ENCODE data around the gene CRACR2B.

CRACR2B gene

DNA sequence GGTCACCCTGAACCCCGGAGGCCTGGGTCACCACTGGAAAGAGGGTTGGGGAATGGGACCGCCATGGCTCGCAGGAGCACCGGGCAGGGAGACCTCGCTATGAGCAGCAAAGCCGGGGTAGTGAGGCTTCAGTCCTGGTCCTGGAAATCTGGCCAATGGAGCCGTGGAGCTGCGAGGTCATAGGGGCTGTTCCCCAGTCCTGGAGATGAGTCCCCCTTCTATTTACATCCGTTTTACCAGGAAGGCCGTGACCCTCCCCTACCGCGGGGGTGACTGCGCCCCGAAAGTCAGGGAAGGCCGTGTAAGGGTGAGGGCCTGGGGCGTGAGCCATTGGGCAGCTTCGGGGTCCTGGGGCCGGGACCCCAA, 23.1 kb upstream of the CRACR2B start:
- no peaks in the 10 kb centered on the region for H3K27me3 ChIP-seq (ENCODE audit: control insufficient read depth, insufficient read depth, low read length)
- no peaks in the 10 kb centered on the region for H3K9me3 ChIP-seq (ENCODE audit: control insufficient read depth, low read length)
- H3K4me1 ChIP-seq: no peaks in the 10 kb centered on the region
- H3K4me2 ChIP-seq (ENCODE audit: low read length): peak overlapping the region; percentile 65
- H3K79me2 ChIP-seq: no peaks in the 10 kb centered on the region
- no peak overlapping the region for H3K9ac ChIP-seq
- H3K36me3 ChIP-seq (ENCODE audit: control insufficient read depth, insufficient read depth, low read length): no peaks in the 10 kb centered on the region
- TF ChIP-seq, protein P1, sequence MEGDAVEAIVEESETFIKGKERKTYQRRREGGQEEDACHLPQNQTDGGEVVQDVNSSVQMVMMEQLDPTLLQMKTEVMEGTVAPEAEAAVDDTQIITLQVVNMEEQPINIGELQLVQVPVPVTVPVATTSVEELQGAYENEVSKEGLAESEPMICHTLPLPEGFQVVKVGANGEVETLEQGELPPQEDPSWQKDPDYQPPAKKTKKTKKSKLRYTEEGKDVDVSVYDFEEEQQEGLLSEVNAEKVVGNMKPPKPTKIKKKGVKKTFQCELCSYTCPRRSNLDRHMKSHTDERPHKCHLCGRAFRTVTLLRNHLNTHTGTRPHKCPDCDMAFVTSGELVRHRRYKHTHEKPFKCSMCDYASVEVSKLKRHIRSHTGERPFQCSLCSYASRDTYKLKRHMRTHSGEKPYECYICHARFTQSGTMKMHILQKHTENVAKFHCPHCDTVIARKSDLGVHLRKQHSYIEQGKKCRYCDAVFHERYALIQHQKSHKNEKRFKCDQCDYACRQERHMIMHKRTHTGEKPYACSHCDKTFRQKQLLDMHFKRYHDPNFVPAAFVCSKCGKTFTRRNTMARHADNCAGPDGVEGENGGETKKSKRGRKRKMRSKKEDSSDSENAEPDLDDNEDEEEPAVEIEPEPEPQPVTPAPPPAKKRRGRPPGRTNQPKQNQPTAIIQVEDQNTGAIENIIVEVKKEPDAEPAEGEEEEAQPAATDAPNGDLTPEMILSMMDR (IDR thresholded peaks at IDR 0.05): no peak
- H3K27ac ChIP-seq: no peak overlapping the region
- H3K4me3 ChIP-seq (ENCODE audit: low read depth, low read length): peak overlapping the region; percentile 31
- no peak overlapping the region for H2AFZ ChIP-seq

DNA sequence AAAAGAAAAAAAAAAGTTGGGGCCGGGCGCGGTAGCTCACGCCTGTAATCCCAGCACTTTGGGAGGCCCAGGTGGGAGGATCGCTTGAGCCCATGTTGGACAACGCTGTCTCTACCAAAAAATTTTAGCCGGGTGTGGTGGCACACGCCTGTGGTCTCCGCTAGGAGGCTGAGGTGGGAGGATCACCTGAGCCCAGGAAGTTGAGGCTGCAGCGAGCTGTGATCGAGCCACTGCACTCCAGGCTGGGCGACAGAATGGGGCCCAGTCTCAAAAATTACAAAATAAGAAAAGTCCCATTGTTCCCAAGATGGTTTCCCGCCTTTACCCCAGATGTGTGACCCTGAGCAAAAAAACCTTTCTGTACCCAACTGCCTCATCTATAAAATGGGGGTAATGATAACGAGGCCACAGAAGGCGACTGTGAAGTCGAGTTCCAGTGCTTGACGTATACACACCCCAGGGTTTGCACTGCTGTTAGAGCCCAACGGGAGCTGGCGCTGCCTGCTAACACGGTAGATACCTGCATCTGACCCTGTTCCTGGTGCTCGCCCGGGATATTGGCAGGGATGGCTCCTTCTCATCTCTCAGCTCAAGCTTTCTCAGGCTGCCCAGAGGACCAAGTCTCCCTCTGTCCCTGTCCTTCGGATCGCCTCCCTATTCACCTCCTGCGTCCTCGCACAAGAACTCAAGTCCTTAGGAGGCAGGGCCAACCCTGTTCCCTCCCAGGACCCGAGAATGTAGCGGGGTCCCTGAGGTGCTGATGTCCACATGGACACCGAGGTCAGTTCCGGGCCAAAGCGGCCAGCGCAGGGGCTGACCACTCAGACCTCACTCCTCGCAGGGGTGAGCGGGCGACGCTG, 19.1 kb upstream of the CRACR2B start:
- H3K36me3 ChIP-seq (ENCODE audit: control insufficient read depth, insufficient read depth, low read length): no peaks in the 10 kb centered on the region
- H2AFZ ChIP-seq: peak overlapping the region; percentile 96
- H3K4me1 ChIP-seq: peaks cover 4% of the 10 kb centered on the region
- H3K27me3 ChIP-seq (ENCODE audit: control insufficient read depth, insufficient read depth, low read length): no peaks in the 10 kb centered on the region
- peak overlapping the region; percentile 99 for H3K27ac ChIP-seq
- H3K4me3 ChIP-seq (ENCODE audit: low read depth, low read length): peak overlapping the region; percentile 88
- peak overlapping the region; percentile 87 for H3K9ac ChIP-seq
- H3K4me2 ChIP-seq (ENCODE audit: low read length): peak overlapping the region; percentile 92
- peaks cover 3% of the 10 kb centered on the region for H3K79me2 ChIP-seq
- no peaks in the 10 kb centered on the region for H3K9me3 ChIP-seq (ENCODE audit: control insufficient read depth, low read length)
- TF ChIP-seq, protein P1 (IDR thresholded peaks at IDR 0.05): no peak

DNA sequence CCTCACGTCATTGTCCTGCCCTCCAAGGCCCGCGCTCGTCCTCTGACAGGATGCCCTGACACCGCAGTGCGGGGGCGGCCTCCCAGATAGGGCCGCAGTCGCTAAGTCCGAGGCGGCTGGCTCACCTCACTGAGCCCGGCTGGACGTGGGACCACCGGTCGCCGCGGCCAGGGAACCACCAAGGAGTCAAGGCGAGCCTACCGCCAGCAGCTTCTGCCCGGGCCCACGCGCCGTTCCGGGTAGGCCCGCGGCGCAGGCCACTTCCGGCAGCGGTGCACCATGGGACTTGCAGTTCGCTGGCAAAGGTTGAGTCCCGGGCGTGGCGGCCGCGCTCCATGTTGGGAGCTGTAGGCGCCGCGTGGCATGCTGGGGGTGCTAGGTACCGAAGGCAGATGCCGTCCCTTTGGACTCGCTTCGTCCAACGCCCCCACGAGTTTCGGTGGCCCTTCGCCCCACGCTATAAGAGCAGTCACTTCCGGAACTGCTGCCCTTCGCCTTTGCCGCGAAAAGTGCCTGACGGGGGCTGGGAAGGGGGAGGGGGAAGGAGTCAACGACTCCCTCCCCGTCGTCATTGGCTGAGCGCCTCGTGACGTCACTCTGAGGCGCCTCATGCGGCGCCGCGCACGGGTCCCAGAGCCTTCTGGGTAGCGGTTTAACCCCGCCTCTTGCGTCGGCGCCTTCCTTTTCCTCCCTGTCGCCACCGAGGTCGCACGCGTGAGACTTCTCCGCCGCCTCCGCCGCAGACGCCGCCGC, 18.3 kb upstream of the CRACR2B start, which contains the start of gene RPLP2:
Gene RPLP2 (plus strand): TSS at position 681 of the 753 bp plus-strand sequence. CDS start 268 bp downstream, outside the sequence.
- H2AFZ ChIP-seq: peak within 1 kb of the TSS; percentile 96
- H3K27ac ChIP-seq: peak within 1 kb of the TSS; percentile 99
- H3K4me3 ChIP-seq (ENCODE audit: low read depth, low read length): peak within 1 kb of the TSS; percentile 88
- H3K79me2 ChIP-seq: peaks cover 3% of the 10 kb centered on the region
- H3K4me1 ChIP-seq: peaks cover 4% of the 10 kb centered on the region
- TF ChIP-seq, protein P1 (IDR thresholded peaks at IDR 0.05): no peak
- peak within 1 kb of the TSS; percentile 92 for H3K4me2 ChIP-seq (ENCODE audit: low read length)
- H3K36me3 ChIP-seq (ENCODE audit: control insufficient read depth, insufficient read depth, low read length): no peaks in the 10 kb centered on the region
- peak within 1 kb of the TSS; percentile 87 for H3K9ac ChIP-seq
- H3K9me3 ChIP-seq (ENCODE audit: control insufficient read depth, low read length): no peaks in the 10 kb centered on the region
- no peaks in the 10 kb centered on the region for H3K27me3 ChIP-seq (ENCODE audit: control insufficient read depth, insufficient read depth, low read length)

DNA sequence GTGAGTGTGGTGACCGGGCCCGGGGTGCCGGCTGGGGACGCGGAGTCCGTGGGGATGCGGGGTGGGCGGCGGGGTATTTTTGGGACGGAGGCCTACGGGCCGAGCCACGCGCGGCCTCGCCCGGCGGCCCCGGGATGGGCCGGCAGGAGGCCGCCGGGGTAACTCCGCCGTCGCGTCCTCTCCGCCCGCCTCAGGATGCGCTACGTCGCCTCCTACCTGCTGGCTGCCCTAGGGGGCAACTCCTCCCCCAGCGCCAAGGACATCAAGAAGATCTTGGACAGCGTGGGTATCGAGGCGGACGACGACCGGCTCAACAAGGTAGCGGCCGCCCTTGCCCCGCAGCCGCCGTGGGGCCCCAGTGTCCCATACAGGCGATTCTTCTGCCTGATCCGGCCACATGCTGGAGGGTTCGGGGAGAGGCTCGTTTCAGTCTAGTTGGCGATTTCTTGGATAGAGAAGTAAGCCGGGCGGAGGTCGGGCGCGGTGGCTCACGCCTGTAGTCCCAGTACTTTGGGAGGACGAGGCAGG, 17.6 kb upstream of the CRACR2B start:
- Histone ChIP-seq H3K79me2 (peaks cover 3% of the 10 kb centered on the region), H3K9ac (peak overlapping the region; percentile 46), H3K36me3 (ENCODE audit: control insufficient read depth, insufficient read depth, low read length) (no peaks in the 10 kb centered on the region), H3K4me2 (ENCODE audit: low read length) (peak overlapping the region; percentile 92), H3K9me3 (ENCODE audit: control insufficient read depth, low read length) (no peaks in the 10 kb centered on the region), H2AFZ (peak overlapping the region; percentile 96), H3K4me1 (peaks cover 4% of the 10 kb centered on the region), H3K27ac (peak overlapping the region; percentile 99), H3K4me3 (ENCODE audit: low read depth, low read length) (peak overlapping the region; percentile 88), H3K27me3 (ENCODE audit: control insufficient read depth, insufficient read depth, low read length) (no peaks in the 10 kb centered on the region)
- TF ChIP-seq, protein P1 (IDR thresholded peaks at IDR 0.05): no peak

Data from parathyroid adenoma (tissue), 2 donors.